IMR-90 (cell line): ENCODE measurements around the gene SRP54. TPM values are rescaled to one million over a fixed set of nuclear protein-coding genes. Genes with fewer than 3 reads are reported as not detected.

Source experiments
- ATAC-seq: fragments of 200-7000 bp; cut with Tn5 transposase; 2 replicates; pipeline ENCODE4 v1.9.1; 2020; ENCODE audit warnings: low read depth, mild to moderate bottlenecking, moderate library complexity
- BruUV-seq: library from RNA; stranded (reverse); fragments of 400-500 nt; replicated peaks from 2 replicates; lab custom pipeline; 2021; lab: Mats Ljungman, UMichigan
- CTCF ChIA-PET: fragments of 300-600 bp; formaldehyde crosslinking; extraction: SDS; loops from one replicate; lab custom pipeline; 2021; ENCODE audit warnings: antibody characterized with exemption; lab: Yijun Ruan, JAX
- POLR2A ChIA-PET: fragments of 300-600 bp; sonication (Branson Sonifier 250); formaldehyde crosslinking; loops from one replicate; lab custom pipeline; 2022; ENCODE audit warnings: antibody characterized with exemption; ENCODE audit not compliant: unreplicated experiment; lab: Charles Lee
- DNase-seq: peaks from one replicate; pipeline ENCODE4 v3.0.0; 2013
- H2AFZ ChIP-seq: replicated peaks from 2 replicates; pipeline ENCODE3; 2013; ENCODE audit warnings: low read length, mild to moderate bottlenecking; ENCODE audit not compliant: poor library complexity
- H2AK5ac ChIP-seq: 2 replicates; pipeline ENCODE4 v1.6.1; 2013; ENCODE audit warnings: low read depth, low read length, inconsistent platforms
- H2AK9ac ChIP-seq: replicated peaks from 2 replicates; pipeline ENCODE3; 2013; ENCODE audit warnings: mild to moderate bottlenecking, low read depth, low read length, moderate library complexity; ENCODE audit not compliant: poor library complexity
- H2BK120ac ChIP-seq: 2 replicates; pipeline ENCODE4 v1.6.1; 2013; ENCODE audit warnings: low read depth, low read length, inconsistent platforms
- H2BK15ac ChIP-seq: 3 replicates; pipeline ENCODE4 v1.6.1; 2013; ENCODE audit warnings: low read depth, low read length, inconsistent platforms
- H2BK20ac ChIP-seq: 2 replicates; pipeline ENCODE4 v1.6.1; 2013; ENCODE audit warnings: low read depth, mild to moderate bottlenecking, inconsistent platforms, low read length, moderate library complexity
- H2BK5ac ChIP-seq: 2 replicates; pipeline ENCODE4 v1.6.1; 2013; ENCODE audit warnings: mild to moderate bottlenecking, low read depth, low read length, inconsistent platforms; ENCODE audit not compliant: poor library complexity, severe bottlenecking
- H3K14ac ChIP-seq: replicated peaks from 2 replicates; pipeline ENCODE4 v1.6.1; 2013; ENCODE audit warnings: low read depth, low read length, inconsistent platforms
- H3K18ac ChIP-seq: 2 replicates; pipeline ENCODE4 v1.6.1; 2013; ENCODE audit warnings: low read depth, low read length, control low read depth
- H3K23ac ChIP-seq: 2 replicates; pipeline ENCODE4 v1.6.1; 2013; ENCODE audit warnings: low read depth, low read length, inconsistent platforms
- H3K27ac ChIP-seq: 2 replicates; pipeline ENCODE4 v1.5.1; 2013; ENCODE audit warnings: mild to moderate bottlenecking, control low read depth, low read length; ENCODE audit not compliant: insufficient read depth
- H3K27me3 ChIP-seq: 2 replicates; pipeline ENCODE4 v1.6.1; 2013; ENCODE audit warnings: low read length; ENCODE audit not compliant: control insufficient read depth, insufficient read depth
- H3K36me3 ChIP-seq: 2 replicates; pipeline ENCODE4 v1.6.1; 2013; ENCODE audit warnings: low read length, mixed read lengths; ENCODE audit not compliant: control insufficient read depth, insufficient read depth
- H3K4ac ChIP-seq: 2 replicates; pipeline ENCODE4 v1.6.1; 2013; ENCODE audit warnings: low read depth, low read length, inconsistent platforms
- H3K4me1 ChIP-seq: 2 replicates; pipeline ENCODE4 v1.6.1; 2013; ENCODE audit warnings: low read length, mixed read lengths; ENCODE audit not compliant: control insufficient read depth, insufficient read depth
- H3K4me2 ChIP-seq: 2 replicates; pipeline ENCODE4 v1.6.1; 2013; ENCODE audit warnings: low read depth, mild to moderate bottlenecking, control low read depth, low read length, moderate library complexity
- H3K4me3 ChIP-seq: 2 replicates; pipeline ENCODE4 v1.5.1; 2013; ENCODE audit warnings: low read depth, mild to moderate bottlenecking, control low read depth, low read length, moderate library complexity; ENCODE audit not compliant: insufficient read depth
- H3K56ac ChIP-seq: 2 replicates; pipeline ENCODE4 v1.6.1; 2013; ENCODE audit warnings: low read length, inconsistent platforms; ENCODE audit not compliant: insufficient read depth; ENCODE audit errors: extremely low read depth
- H3K79me1 ChIP-seq, 2 experiments: 2 replicates each; pipeline ENCODE4 v1.6.1; 2013; ENCODE audit warnings: low read length in 2 of 2, inconsistent platforms in 1 of 2, low read depth in 1 of 2
- H3K9ac ChIP-seq: 2 replicates; pipeline ENCODE4 v1.6.1; 2013; ENCODE audit warnings: low read depth, low read length, control low read depth
- H3K9me1 ChIP-seq: 2 replicates; pipeline ENCODE4 v1.6.1; 2013; ENCODE audit warnings: low read length, inconsistent platforms; ENCODE audit not compliant: insufficient read depth
- H3K9me3 ChIP-seq: 2 replicates; pipeline ENCODE4 v1.6.1; 2013; ENCODE audit warnings: low read length; ENCODE audit not compliant: control insufficient read depth, insufficient read depth
- H4K20me1 ChIP-seq: 2 replicates; pipeline ENCODE4 v1.6.1; 2013; ENCODE audit warnings: low read length, inconsistent platforms; ENCODE audit not compliant: insufficient read depth
- H4K5ac ChIP-seq: 2 replicates; pipeline ENCODE4 v1.6.1; 2013; ENCODE audit warnings: mild to moderate bottlenecking, low read depth, low read length, control low read depth
- H4K8ac ChIP-seq, 2 experiments: 2 replicates each; pipeline ENCODE4 v1.6.1; 2013; ENCODE audit warnings: low read depth in 2 of 2, low read length in 2 of 2, control low read depth in 1 of 2, inconsistent platforms in 1 of 2
- H4K91ac ChIP-seq: 2 replicates; pipeline ENCODE4 v1.6.1; 2013; ENCODE audit warnings: low read depth, low read length, inconsistent platforms; ENCODE audit not compliant: insufficient read depth
- CEBPB ChIP-seq: IDR thresholded peaks from 2 replicates; pipeline ENCODE4 v1.6.1; 2012; ENCODE audit warnings: low read depth, low read length, improper control_type of control experiment
- SMC3 ChIP-seq: fragments of 150-350 bp; IDR thresholded peaks from 2 replicates; pipeline ENCODE4 v1.6.1; 2016; ENCODE audit warnings: low read depth, mild to moderate bottlenecking, antibody characterized with exemption, low read length, moderate library complexity
- WGBS, 2 experiments: methylation state at CpG; one replicate each; pipeline versions ENCODE4 v1.1.5 to v1.1.7; 2013; ENCODE audit warnings: missing lambda C conversion rate in 2 of 2; ENCODE audit not compliant: insufficient read length in 1 of 2; ENCODE audit errors: extremely low coverage in 2 of 2; 5-methylcytosine and 5-hydroxymethylcytosine counted together
- dilution Hi-C: fragments of 300-500 bp; cut with HindIII; formaldehyde crosslinking; loops from one replicate; pipeline ENCODE4 v1.14.3; 2018; ENCODE audit warnings: low sequenced_read_pairs; ENCODE audit not compliant: unreplicated experiment
- in situ Hi-C: fragments of 300-500 bp; cut with MboI; formaldehyde crosslinking; loops from 3 replicates; pipeline ENCODE4 v1.14.3; 2019; ENCODE audit warnings: low sequenced_read_pairs, inconsistent platforms, mixed read lengths
- intact Hi-C: fragments of 100-400 bp; cut with micrococcal nuclease; formaldehyde crosslinking; loops from 2 replicates; pipeline ENCODE4 v1.10.0; 2022
- polyA plus RNA-seq, 3 experiments: library from polyadenylated mRNA; depleted of rRNA; stranded (reverse); fragments of >200 nt; gene quantifications; 2 replicates each; pipeline ENCODE4 v1.2.3, GENCODE V29; 2012; ENCODE audit warnings: low replicate concordance in 1 of 3
- total RNA-seq: library from RNA; depleted of rRNA; stranded (reverse); fragments of >200 nt; gene quantifications from 2 replicates; pipeline ENCODE4 v1.2.3, GENCODE V29; 2012

SRP54 gene
- total and polyA plus RNA-seq, 2 of the 4 experiments (the other 2 are of a cell fraction): 56.2 to 63.3 TPM

GRCh38 chr14:35044939-35045797 is 62.4 kb downstream of the SRP54 start:
- Histone ChIP-seq H3K23ac (peak overlapping the region; percentile 87; the same call in 1 of the 2 replicates), H4K8ac (peak overlapping the region; percentile 99), H3K79me1 (peaks cover 6 to 39% of the 10 kb centered on the region in 2 experiments; a peak in 3 of 4 replicates), H3K27me3 (no peaks in the 10 kb centered on the region), H3K56ac (peak overlapping the region; percentile 87), H2BK5ac (peak overlapping the region; percentile 87), H2AK9ac (no peak overlapping the region), H3K4me1 (no peaks in the 10 kb centered on the region; the same call in 1 of the 2 replicates), H3K9me3 (no peaks in the 10 kb centered on the region), H2BK15ac (peak overlapping the region; percentile 67; the same call in 1 of the 3 replicates), H3K4ac (peak overlapping the region; percentile 88; the same call in 1 of the 2 replicates), H4K91ac (peak overlapping the region; percentile 79), H3K9me1 (no peaks in the 10 kb centered on the region; the same call in 1 of the 2 replicates), H2AK5ac (no peak overlapping the region), H2BK120ac (peak overlapping the region; percentile 58; the same call in 1 of the 2 replicates), H3K36me3 (peaks cover 3% of the 10 kb centered on the region; the same call in 1 of the 2 replicates), H4K5ac (peak overlapping the region; percentile 92; the same call in 1 of the 2 replicates), H4K20me1 (no peaks in the 10 kb centered on the region), H3K14ac (peak overlapping the region; percentile 96), H2BK20ac (no peak overlapping the region), H3K27ac (peak overlapping the region; percentile 95; the same call in 1 of the 2 replicates), H2AFZ (no peak overlapping the region), H3K4me2 (peak overlapping the region; percentile 85), H3K4me3 (peak overlapping the region; percentile 79), H3K9ac (peak overlapping the region; percentile 98), H3K18ac (peak overlapping the region; percentile 85; the same call in 1 of the 2 replicates)
- ATAC-seq (no peak), DNase-seq (peak; percentile 62)
- CTCF ChIA-PET: interaction anchor here (0.7 to 1.5 kb wide), 2 partner anchors 24 to 45 kb away, joined by 3 read pairs; no protein-coding TSS in a partner anchor
- in situ Hi-C loops (no loop called here), intact Hi-C loops (loop anchor here (10.0 kb wide), 1 partner anchor 370 kb away; no protein-coding TSS in a partner anchor), dilution Hi-C loops (no loop called here)
- POLR2A ChIA-PET: no interaction called here
- TF ChIP-seq CEBPB: peak; percentile 94
- TF ChIP-seq SMC3: no peak
- 100% methylated on average over 1 of the region's 8 CpGs for WGBS, 2 experiments
- BruUV-seq: TSS peak; percentile 88
